HG02763 (cell line): ENCODE data around the gene LRSAM1.
A peak's percentile ranks its signal among the peaks of the same experiment; 100 is the strongest.

ENCODE experiments used
- ATAC-seq: cut with Tn5 transposase; IDR thresholded peaks from one replicate; pipeline ENCODE4 v1.9.1; 2021; ENCODE audit warnings: mild to moderate bottlenecking, moderate library complexity; ENCODE audit not compliant: unreplicated experiment

Gene LRSAM1

GRCh38 chr9:127450830-127451607 lies at the start of gene LRSAM1, which contains the start of gene RPL12:
Gene LRSAM1 (plus strand): TSS chr9:127451510. CDS start chr9:127454528, 3,018 bp downstream.
Gene RPL12 (minus strand): TSS chr9:127451406. CDS start chr9:127451317, 89 bp downstream.
- ATAC-seq, result peak; percentile 64

- no peak for ATAC-seq
Measured at GRCh38 chr9:127402401-127403090, 48.8 kb upstream of the LRSAM1 start.

- ATAC-seq, result no peak
Measured at GRCh38 chr9:127403507-127404192, 47.7 kb upstream of the LRSAM1 start.

GRCh38 chr9:127404631-127405030 lies 46.7 kb upstream of the LRSAM1 start:
- no peak for ATAC-seq

- no peak for ATAC-seq
Measured at GRCh38 chr9:127405344-127406125, 45.8 kb upstream of the LRSAM1 start.

- ATAC-seq, result no peak
Measured at GRCh38 chr9:127406799-127407491, 44.4 kb upstream of the LRSAM1 start.

GRCh38 chr9:127407492-127407843 lies 43.8 kb upstream of the LRSAM1 start:
- ATAC-seq, result no peak

- ATAC-seq, result no peak
Measured at GRCh38 chr9:127411122-127411521, 40.2 kb upstream of the LRSAM1 start.

- no peak for ATAC-seq
Measured at GRCh38 chr9:127415141-127415540, 36.2 kb upstream of the LRSAM1 start.

GRCh38 chr9:127415657-127416056 lies 35.7 kb upstream of the LRSAM1 start:
- ATAC-seq, result no peak

GRCh38 chr9:127417131-127418036 lies 33.9 kb upstream of the LRSAM1 start:
- no peak for ATAC-seq

- ATAC-seq, result no peak
Measured at GRCh38 chr9:127418037-127418471, 33.3 kb upstream of the LRSAM1 start.

GRCh38 chr9:127419348-127419747 lies 32.0 kb upstream of the LRSAM1 start:
- no peak for ATAC-seq

- no peak for ATAC-seq
Measured at GRCh38 chr9:127421057-127421456, 30.3 kb upstream of the LRSAM1 start.

GRCh38 chr9:127422133-127422782 lies 29.1 kb upstream of the LRSAM1 start:
- no peak for ATAC-seq

- no peak for ATAC-seq
Measured at GRCh38 chr9:127422787-127423186, 28.5 kb upstream of the LRSAM1 start.

GRCh38 chr9:127423476-127423933 lies 27.8 kb upstream of the LRSAM1 start:
- no peak for ATAC-seq

GRCh38 chr9:127423934-127424675 lies 27.2 kb upstream of the LRSAM1 start, which contains the start of gene ZNF79:
Gene ZNF79 (plus strand): TSS chr9:127424382. CDS start chr9:127424788, 406 bp downstream.
- peak; percentile 88 for ATAC-seq
